K562 (cell line): Measurements from ENCODE around the gene VPS18. TPM values are rescaled to one million over a fixed set of nuclear protein-coding genes. Genes with fewer than 3 reads are reported as not detected.
A peak's percentile ranks its signal among the peaks of the same experiment; 100 is the strongest.

Source experiments
- AFF1 ChIP-seq, 2 experiments: fragments of 450-650 bp; IDR thresholded peaks; 2 replicates each; pipeline ENCODE4 v1.6.1; 2018; ENCODE audit warnings: mild to moderate bottlenecking in 2 of 2, low read depth in 1 of 2; ENCODE audit not compliant: partially characterized antibody in 2 of 2
- CAMTA2 ChIP-seq: fragments of 250-450 bp; sonication (Bioruptor Pico); conservative IDR thresholded peaks from 2 replicates; pipeline ENCODE4 v1.5.1; 2022
- CREB5 ChIP-seq: fragments of 250-450 bp; sonication (Bioruptor Pico); IDR thresholded peaks from 2 replicates; pipeline ENCODE4 v1.5.0; 2020; ENCODE audit warnings: mild to moderate bottlenecking
- EP300 ChIP-seq: IDR thresholded peaks from 2 replicates; pipeline ENCODE4 v1.6.1; 2012; ENCODE audit warnings: low read length, improper control_type of control experiment
- GTF2B ChIP-seq: IDR thresholded peaks from 2 replicates; pipeline ENCODE4 v1.6.1; 2011; ENCODE audit not compliant: insufficient read length; ENCODE audit errors: extremely low read depth
- KDM2B ChIP-seq: fragments of 250-450 bp; sonication (Bioruptor Pico); IDR thresholded peaks from 2 replicates; pipeline ENCODE4 v1.8.0; 2021; ENCODE audit warnings: mild to moderate bottlenecking, moderate library complexity
- KLF13 ChIP-seq: fragments of 450-650 bp; IDR thresholded peaks from 2 replicates; pipeline ENCODE4 v1.6.1; 2016; ENCODE audit warnings: missing genetic modification characterization, low read depth, mild to moderate bottlenecking, missing compliant biosample characterization, moderate library complexity, borderline replicate concordance
- LARP7 ChIP-seq: fragments of 450-650 bp; IDR thresholded peaks from 2 replicates; pipeline ENCODE4 v1.6.1; 2016
- MAFG ChIP-seq: fragments of 450-650 bp; conservative IDR thresholded peaks from 2 replicates; pipeline ENCODE4 v1.6.1; 2016; ENCODE audit warnings: missing genetic modification characterization, missing compliant biosample characterization
- POLR2H ChIP-seq: IDR thresholded peaks from 2 replicates; pipeline ENCODE4 v1.6.1; 2016; ENCODE audit warnings: missing genetic modification characterization, low read depth, mild to moderate bottlenecking, control low read depth, missing compliant biosample characterization, moderate library complexity
- SNRNP70 ChIP-seq: fragments of 200-400 bp; formaldehyde crosslinking; optimal IDR thresholded peaks from 2 replicates; pipeline ENCODE3; 2017; ENCODE audit warnings: low read depth, low read length
- TCF15 ChIP-seq: fragments of 250-450 bp; sonication (Bioruptor Pico); IDR thresholded peaks from 2 replicates; pipeline ENCODE4 v1.8.0; 2022; ENCODE audit warnings: moderate library complexity, mild to moderate bottlenecking, inconsistent platforms
- ZNF217 ChIP-seq: sonication (generic); formaldehyde crosslinking; IDR thresholded peaks from 2 replicates; pipeline ENCODE4 v1.8.0; 2022; ENCODE audit warnings: mild to moderate bottlenecking, missing genetic modification reagents
- ZNF511 ChIP-seq: sonication (generic); formaldehyde crosslinking; IDR thresholded peaks from 2 replicates; pipeline ENCODE4 v1.8.0; 2022; ENCODE audit warnings: mild to moderate bottlenecking, missing genetic modification reagents
- polyA plus RNA-seq, 8 experiments: library from polyadenylated mRNA; depleted of rRNA in 4 of 8; stranded (reverse) in 5 of 8; unstranded in 3 of 8; fragments of >200 nt; fragmentation: Nextera tagmentation in 2 of 8; fragmentation: Illumina TruSeq in 1 of 8; extraction: Ambion mirVana in 2 of 8; extraction: Trizol in 1 of 8; gene quantifications; 2 replicates each; pipeline versions ENCODE4 v1.2.1 to v1.2.3, GENCODE V29; 2011 to 2014; ENCODE audit warnings: inconsistent platforms in 1 of 8, missing spikeins in 1 of 8
- total RNA-seq, 7 experiments: library from RNA; depleted of rRNA in 6 of 7; stranded (reverse); fragments of >200 nt in 6 of 7; fragmentation: Illumina TruSeq in 2 of 7; extraction: Trizol in 2 of 7; gene quantifications; 2 replicates each; pipeline versions ENCODE4 v1.2.1 to v1.2.3, GENCODE V29; 2011 to 2021; ENCODE audit warnings: low replicate concordance in 1 of 7
- TF ChIP-seq, protein P1 (sequence below): conservative IDR thresholded peaks from 2 replicates; pipeline ENCODE4 v1.6.1; 2011; ENCODE audit warnings: low read depth, mild to moderate bottlenecking, low read length; ENCODE audit not compliant: control insufficient read depth

Gene VPS18
- total and polyA plus RNA-seq, 9 of the 15 experiments (the other 6 are each of a cell fraction or from before 2014, with no cell fraction given), result 0.73 to 19.9 (median 8.5) TPM

DNA sequence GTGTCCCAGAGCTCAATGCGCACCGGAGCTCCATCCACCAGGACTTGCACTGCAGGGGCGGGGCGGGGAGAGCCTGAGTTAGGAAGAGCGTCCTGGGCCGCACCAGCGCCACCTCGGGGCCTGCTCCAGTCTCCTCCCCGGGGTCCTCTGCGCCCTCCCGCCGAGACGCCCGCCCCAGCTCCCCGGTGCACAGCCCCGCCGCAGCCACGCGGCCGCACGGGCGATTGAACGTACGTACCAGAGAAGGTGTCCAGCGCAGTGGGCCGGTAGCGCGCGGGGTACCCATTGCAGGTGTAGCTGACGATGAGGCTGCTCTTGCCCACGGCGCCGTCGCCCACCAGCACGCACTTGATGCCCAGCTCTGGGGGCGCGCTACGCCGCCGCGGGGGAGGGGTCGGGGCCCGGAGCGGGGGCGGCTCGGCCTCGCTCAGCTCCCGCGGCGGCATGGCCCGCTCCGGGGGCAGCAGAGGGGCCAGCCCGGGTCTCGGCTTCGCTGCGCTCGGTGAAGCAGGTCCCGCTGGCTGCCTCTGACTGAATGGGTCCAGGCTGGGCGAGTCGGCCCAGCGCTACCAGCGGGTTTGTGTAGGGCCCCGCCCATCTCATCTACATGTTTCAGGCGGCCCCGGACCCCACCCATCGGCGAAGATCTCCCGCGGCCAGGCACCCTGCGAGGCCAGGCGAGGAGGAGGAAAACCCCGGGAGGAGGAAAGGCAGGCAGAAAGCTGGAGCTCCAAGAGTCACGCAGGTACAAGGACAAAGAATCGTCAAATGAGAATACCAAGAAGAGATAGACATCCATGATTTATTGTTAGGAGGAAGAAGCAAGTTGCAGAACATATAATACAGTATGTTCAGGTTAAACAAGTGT, 20.3 kb upstream of the VPS18 start, which contains the start of gene RHOV (continued):
- 0 out of 2 replicates have a peak, but pooled peaks have one; percentile 29 for TF ChIP-seq KLF13 (tag)
- no peak for TF ChIP-seq AFF1 (IDR thresholded peaks at IDR 0.05; ENCODE audit: low read depth in 1 of 2, partially characterized antibody in 2 of 2)
- TF ChIP-seq EP300, result no peak
- no peak for TF ChIP-seq KDM2B
- TF ChIP-seq CREB5, result no peak
- no peak for TF ChIP-seq TCF15 (CRISPR knock-in tag)
- TF ChIP-seq POLR2H (tag), result no peak
- TF ChIP-seq GTF2B, result no peak
- no peak for TF ChIP-seq MAFG (tag)
- TF ChIP-seq, protein P1, sequence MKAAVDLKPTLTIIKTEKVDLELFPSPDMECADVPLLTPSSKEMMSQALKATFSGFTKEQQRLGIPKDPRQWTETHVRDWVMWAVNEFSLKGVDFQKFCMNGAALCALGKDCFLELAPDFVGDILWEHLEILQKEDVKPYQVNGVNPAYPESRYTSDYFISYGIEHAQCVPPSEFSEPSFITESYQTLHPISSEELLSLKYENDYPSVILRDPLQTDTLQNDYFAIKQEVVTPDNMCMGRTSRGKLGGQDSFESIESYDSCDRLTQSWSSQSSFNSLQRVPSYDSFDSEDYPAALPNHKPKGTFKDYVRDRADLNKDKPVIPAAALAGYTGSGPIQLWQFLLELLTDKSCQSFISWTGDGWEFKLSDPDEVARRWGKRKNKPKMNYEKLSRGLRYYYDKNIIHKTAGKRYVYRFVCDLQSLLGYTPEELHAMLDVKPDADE, result no peak
- TF ChIP-seq SNRNP70, result no peak
- TF ChIP-seq CAMTA2 (CRISPR knock-in tag), result no peak
- no peak for TF ChIP-seq ZNF217
- no peak for TF ChIP-seq ZNF511 (CRISPR knock-in tag)
- TF ChIP-seq LARP7, result no peak
